Breast epithelium (tissue), 4 donors: ENCODE data around the gene HAND1. TPM values are rescaled to one million over a fixed set of nuclear protein-coding genes. Genes with fewer than 3 reads are reported as not detected.
"Not testable (repeated sequence)": the region's sequence is repeated elsewhere in the genome, so short reads cannot be mapped to it uniquely, and the experiment has no call there.

Experiments used
- DNase-seq, 2 donors: peaks; one replicate each; pipeline ENCODE4 v3.0.0-alpha.2; 2019; ENCODE audit warnings: low spot score in 2 of 2
- H3K27ac ChIP-seq, 2 donors: fragments of 200-600 bp; sonication (generic) in 1 of 2; one replicate each; pipeline ENCODE4 v1.5.1; 2016 to 2019; ENCODE audit warnings: mild to moderate bottlenecking in 1 of 2
- H3K27me3 ChIP-seq, 2 donors: fragments of 200-600 bp; sonication (generic) in 1 of 2; one replicate each; pipeline versions ENCODE4 v1.5.1 to v1.6.0; 2017 to 2019; ENCODE audit warnings: control low read depth in 1 of 2, mild to moderate bottlenecking in 1 of 2
- H3K36me3 ChIP-seq: fragments of 200-600 bp; one replicate; pipeline ENCODE4 v1.5.1; 2019
- H3K4me1 ChIP-seq, 2 donors: fragments of 200-600 bp; sonication (generic); one replicate each; pipeline ENCODE4 v1.5.1; 2016 to 2019; ENCODE audit warnings: control low read depth in 1 of 2
- H3K4me3 ChIP-seq, 3 donors: fragments of 200-600 bp; sonication (generic); 1 replicate in 2 of 3; 2 replicates in 1 of 3; pipeline ENCODE4 v1.5.1; 2016 to 2019; ENCODE audit warnings: mild to moderate bottlenecking in 3 of 3, moderate library complexity in 2 of 3
- H3K9me3 ChIP-seq, 2 donors: fragments of 200-600 bp; sonication (generic) in 1 of 2; one replicate each; pipeline ENCODE4 v1.5.1; 2016 to 2019; ENCODE audit warnings: control low read depth in 1 of 2
- POLR2A ChIP-seq: fragments of 450-650 bp; IDR thresholded peaks from one replicate; pipeline ENCODE4 v1.6.1; 2016; ENCODE audit warnings: antibody characterized with exemption, mild to moderate bottlenecking, moderate library complexity
- POLR2AphosphoS5 ChIP-seq, 3 donors: sonication (generic); formaldehyde crosslinking; IDR thresholded peaks; one replicate each; pipeline ENCODE4 v1.6.1; 2017; ENCODE audit warnings: antibody characterized with exemption in 3 of 3
- intact Hi-C: fragments of 100-400 bp; cut with DNase I; formaldehyde crosslinking; loops from one replicate; pipeline ENCODE4 v1.15.1; 2023; ENCODE audit warnings: low total_unique reads
- total RNA-seq, 3 donors: library from RNA; depleted of rRNA; stranded (reverse); fragments of >200 nt; gene quantifications; one replicate each; pipeline ENCODE4 v1.1.0, GENCODE V29; 2016
- TF ChIP-seq, protein P1 (sequence below), 3 donors: fragments of 450-650 bp; IDR thresholded peaks; one replicate each; pipeline ENCODE4 v1.5.1; 2016 to 2017; ENCODE audit warnings: antibody characterized with exemption in 3 of 3, mild to moderate bottlenecking in 3 of 3, moderate library complexity in 3 of 3

The HAND1 gene
- total RNA-seq, 3 donors from 2014 or later: 0.16 to 0.59 TPM; not detected in 1

DNA sequence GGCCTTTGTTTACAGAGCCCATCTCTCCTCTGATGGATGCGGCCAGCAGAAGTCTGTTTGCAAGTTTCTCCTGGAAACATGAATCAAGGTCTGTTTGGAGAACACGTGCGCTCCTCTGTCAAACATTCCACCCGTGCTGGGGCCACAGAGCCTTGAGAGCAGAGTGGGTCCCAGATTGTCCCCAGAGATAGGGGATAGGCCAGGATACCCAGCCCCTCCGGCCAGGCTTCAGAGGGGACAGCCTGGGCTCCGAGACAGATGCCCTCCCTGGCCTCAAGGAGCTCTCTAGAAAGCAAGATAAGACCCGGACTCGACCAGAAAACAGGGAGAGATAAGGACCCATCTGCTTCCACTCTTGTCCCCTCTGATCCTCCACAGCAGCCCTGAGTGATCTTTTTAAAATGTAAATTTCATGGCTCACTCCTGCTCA lies 40.4 kb upstream of the HAND1 start:
- intact Hi-C loops: no loop called here
- H3K27me3 ChIP-seq: no peaks in the 10 kb centered on the region
- H3K27ac ChIP-seq: no peak overlapping the region
- no peak overlapping the region for H3K4me3 ChIP-seq
- no peak for DNase-seq
- TF ChIP-seq, protein P1, sequence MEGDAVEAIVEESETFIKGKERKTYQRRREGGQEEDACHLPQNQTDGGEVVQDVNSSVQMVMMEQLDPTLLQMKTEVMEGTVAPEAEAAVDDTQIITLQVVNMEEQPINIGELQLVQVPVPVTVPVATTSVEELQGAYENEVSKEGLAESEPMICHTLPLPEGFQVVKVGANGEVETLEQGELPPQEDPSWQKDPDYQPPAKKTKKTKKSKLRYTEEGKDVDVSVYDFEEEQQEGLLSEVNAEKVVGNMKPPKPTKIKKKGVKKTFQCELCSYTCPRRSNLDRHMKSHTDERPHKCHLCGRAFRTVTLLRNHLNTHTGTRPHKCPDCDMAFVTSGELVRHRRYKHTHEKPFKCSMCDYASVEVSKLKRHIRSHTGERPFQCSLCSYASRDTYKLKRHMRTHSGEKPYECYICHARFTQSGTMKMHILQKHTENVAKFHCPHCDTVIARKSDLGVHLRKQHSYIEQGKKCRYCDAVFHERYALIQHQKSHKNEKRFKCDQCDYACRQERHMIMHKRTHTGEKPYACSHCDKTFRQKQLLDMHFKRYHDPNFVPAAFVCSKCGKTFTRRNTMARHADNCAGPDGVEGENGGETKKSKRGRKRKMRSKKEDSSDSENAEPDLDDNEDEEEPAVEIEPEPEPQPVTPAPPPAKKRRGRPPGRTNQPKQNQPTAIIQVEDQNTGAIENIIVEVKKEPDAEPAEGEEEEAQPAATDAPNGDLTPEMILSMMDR (IDR thresholded peaks at IDR 0.05): no peak
- TF ChIP-seq POLR2AphosphoS5 (IDR thresholded peaks at IDR 0.05) (no peak), POLR2A (no peak)
- H3K9me3 ChIP-seq: no peaks in the 10 kb centered on the region
- H3K36me3 ChIP-seq: no peaks in the 10 kb centered on the region
- H3K4me1 ChIP-seq: no peaks in the 10 kb centered on the region

DNA sequence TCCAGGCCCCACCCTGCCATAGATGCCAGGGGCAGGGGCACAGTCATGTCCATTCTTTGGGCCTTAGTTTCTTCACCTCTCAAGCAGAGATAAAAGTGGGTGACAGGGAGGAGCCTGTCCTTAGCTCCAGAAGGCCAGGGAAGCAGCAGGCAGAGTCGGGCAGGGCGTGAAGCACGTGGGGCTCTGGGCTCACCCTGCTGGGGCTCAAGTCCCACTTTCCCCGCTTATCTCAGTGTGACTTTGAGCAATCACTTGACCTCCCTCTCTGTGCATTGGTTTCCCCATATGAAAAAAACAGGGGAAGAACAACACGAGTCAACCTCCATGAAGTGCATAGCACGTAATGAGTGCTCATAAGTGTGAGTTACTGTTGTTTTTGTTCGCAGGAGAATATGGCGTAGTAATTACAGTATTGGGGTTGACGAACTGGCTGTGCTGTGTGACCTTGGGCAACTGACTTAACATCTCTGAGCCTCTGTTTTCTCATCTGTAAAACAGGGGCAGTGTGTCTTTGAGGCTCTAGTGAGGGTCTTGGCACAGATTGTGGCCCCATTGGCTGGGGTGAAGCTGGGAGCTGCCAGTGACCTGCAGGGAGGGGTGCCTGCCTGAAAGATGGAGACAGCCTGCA lies 39.9 kb upstream of the HAND1 start:
- no peak for DNase-seq
- Histone ChIP-seq H3K27me3 (no peaks in the 10 kb centered on the region), H3K27ac (no peak overlapping the region), H3K36me3 (no peaks in the 10 kb centered on the region), H3K9me3 (no peaks in the 10 kb centered on the region), H3K4me1 (no peaks in the 10 kb centered on the region), H3K4me3 (no peak overlapping the region)
- TF ChIP-seq POLR2A (no peak), POLR2AphosphoS5 (IDR thresholded peaks at IDR 0.05) (no peak)
- TF ChIP-seq, protein P1 (IDR thresholded peaks at IDR 0.05): no peak
- intact Hi-C loops: no loop called here

DNA sequence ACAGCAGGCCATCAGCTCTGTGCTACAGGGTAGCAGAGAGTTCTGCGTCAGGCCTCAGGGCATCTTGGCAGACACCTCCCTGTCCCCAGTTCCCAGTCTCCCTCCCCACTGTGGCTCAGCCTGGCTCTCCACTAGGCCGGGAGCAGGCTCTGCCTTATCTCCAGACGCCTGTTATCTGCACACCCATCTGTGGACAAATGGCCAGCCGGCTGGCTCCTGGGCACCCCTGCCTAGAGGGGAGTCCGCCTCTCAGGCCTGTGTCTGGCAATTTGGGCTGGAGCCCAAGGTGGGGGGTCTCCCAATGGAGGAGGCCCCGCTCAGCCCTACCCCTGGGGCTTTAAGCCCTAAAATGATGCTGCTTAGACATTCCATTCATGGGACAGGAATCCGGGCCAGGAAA lies 39.2 kb upstream of the HAND1 start:
- Histone ChIP-seq H3K9me3 (no peaks in the 10 kb centered on the region), H3K4me3 (no peak overlapping the region), H3K36me3 (no peaks in the 10 kb centered on the region), H3K27ac (no peak overlapping the region), H3K4me1 (no peaks in the 10 kb centered on the region), H3K27me3 (no peaks in the 10 kb centered on the region)
- TF ChIP-seq, protein P1 (IDR thresholded peaks at IDR 0.05): no peak
- TF ChIP-seq POLR2AphosphoS5 (IDR thresholded peaks at IDR 0.05) (no peak), POLR2A (no peak)
- DNase-seq: no peak
- intact Hi-C loops: no loop called here

DNA sequence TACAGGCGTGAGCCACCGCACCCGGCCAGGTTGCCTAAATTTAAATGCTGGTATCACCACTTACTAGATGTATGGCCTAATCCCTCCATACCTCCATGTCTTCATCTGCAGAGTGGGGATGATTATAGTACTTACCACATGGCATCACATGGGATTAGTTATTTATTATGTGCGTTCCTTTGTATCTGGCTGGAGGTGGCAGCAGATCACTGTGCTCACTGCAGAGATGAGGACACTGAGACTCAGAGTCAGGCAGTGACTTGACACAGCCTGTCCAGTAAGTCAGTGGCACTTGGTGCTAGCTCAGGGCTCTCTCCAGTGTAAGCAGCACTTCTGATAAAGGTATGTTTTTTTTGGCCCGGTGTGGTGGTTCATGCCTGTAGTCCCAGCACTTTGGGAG lies 38.4 kb upstream of the HAND1 start:
- Histone ChIP-seq H3K4me3 (no peak overlapping the region), H3K27ac (no peak overlapping the region), H3K36me3 (no peaks in the 10 kb centered on the region), H3K4me1 (no peaks in the 10 kb centered on the region), H3K9me3 (no peaks in the 10 kb centered on the region), H3K27me3 (no peaks in the 10 kb centered on the region)
- DNase-seq: no peak
- no peak for TF ChIP-seq POLR2A
- no peak for TF ChIP-seq POLR2AphosphoS5 (IDR thresholded peaks at IDR 0.05)
- TF ChIP-seq, protein P1 (IDR thresholded peaks at IDR 0.05): no peak
- intact Hi-C loops: no loop called here

DNA sequence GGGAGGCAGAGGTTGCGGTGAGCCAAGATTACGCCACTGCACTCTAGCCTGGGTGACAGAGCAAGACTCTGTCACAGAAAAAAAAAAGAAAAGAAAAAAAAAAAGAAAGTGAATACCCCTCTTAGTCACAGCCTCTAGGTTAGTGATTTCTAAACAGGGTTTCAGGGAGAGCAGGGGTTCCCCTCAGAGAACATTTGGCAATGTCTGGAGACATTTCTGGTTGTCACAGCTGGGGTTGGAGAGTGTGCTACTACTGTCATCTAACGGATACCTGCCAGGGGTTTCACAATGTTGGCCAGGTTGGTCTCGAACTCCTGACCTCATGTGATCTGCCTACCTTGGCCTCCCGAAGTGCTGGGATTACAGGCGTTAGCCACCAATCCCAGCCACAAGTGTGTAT lies 37.5 kb upstream of the HAND1 start:
- H3K27ac ChIP-seq, intact Hi-C loops, DNase-seq, H3K4me1 ChIP-seq, H3K36me3 ChIP-seq, H3K9me3 ChIP-seq, H3K27me3 ChIP-seq, H3K4me3 ChIP-seq: not testable (repeated sequence)

DNA sequence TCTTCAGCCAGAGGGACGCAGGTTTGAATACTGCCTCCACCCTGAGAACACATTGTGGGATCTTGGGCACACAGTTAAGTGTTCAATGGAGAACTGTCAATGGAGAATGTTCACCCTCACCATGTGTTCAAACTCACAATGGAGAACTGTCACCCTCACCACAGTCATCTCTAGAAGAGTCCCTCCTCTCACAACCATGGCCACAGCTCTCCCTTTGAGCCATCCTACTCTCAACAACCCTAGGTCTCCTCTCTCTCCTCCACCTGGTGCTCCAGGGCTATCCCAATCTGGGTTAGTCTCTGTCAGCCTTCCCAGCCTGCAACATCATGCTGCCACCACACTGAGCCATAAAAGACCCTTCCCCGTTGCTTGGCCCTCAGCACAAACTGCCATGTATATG lies 36.3 kb upstream of the HAND1 start:
- Histone ChIP-seq H3K27me3 (no peaks in the 10 kb centered on the region), H3K27ac (no peak overlapping the region), H3K4me1 (no peaks in the 10 kb centered on the region), H3K4me3 (no peak overlapping the region), H3K36me3 (no peaks in the 10 kb centered on the region), H3K9me3 (no peaks in the 10 kb centered on the region)
- intact Hi-C loops: no loop called here
- TF ChIP-seq, protein P1 (IDR thresholded peaks at IDR 0.05): no peak
- no peak for TF ChIP-seq POLR2AphosphoS5 (IDR thresholded peaks at IDR 0.05)
- no peak for TF ChIP-seq POLR2A
- DNase-seq: no peak
